Upper lobe of right lung (tissue), 1 donor: Measurements from ENCODE around the gene LHFPL2. TPM values are rescaled to one million over a fixed set of nuclear protein-coding genes. Genes with fewer than 3 reads are reported as not detected.

Source experiments
- ATAC-seq: fragments of 200-7000 bp; cut with Tn5 transposase; one replicate; pipeline ENCODE4 v1.9.1; 2020; ENCODE audit warnings: mild to moderate bottlenecking, moderate library complexity
- DNase-seq: peaks from one replicate; pipeline ENCODE4 v3.0.0-alpha.2; 2020
- H3K27ac ChIP-seq: fragments of 200-600 bp; one replicate; pipeline ENCODE4 v1.8.0; 2022
- H3K27me3 ChIP-seq: fragments of 200-600 bp; one replicate; pipeline ENCODE4 v1.8.0; 2022; ENCODE audit warnings: mild to moderate bottlenecking
- H3K36me3 ChIP-seq: fragments of 200-600 bp; one replicate; pipeline ENCODE4 v1.8.0; 2022
- H3K4me1 ChIP-seq: fragments of 200-600 bp; one replicate; pipeline ENCODE4 v1.8.0; 2022
- H3K4me3 ChIP-seq: fragments of 200-600 bp; one replicate; pipeline ENCODE4 v1.8.0; 2022; ENCODE audit warnings: mild to moderate bottlenecking
- H3K9me3 ChIP-seq: fragments of 200-600 bp; one replicate; pipeline ENCODE4 v1.8.0; 2022
- intact Hi-C: fragments of 100-400 bp; cut with DNase I; formaldehyde crosslinking; loops from one replicate; pipeline ENCODE4 v1.11.0; 2022
- total RNA-seq: library from RNA; stranded (reverse); fragmentation: NEBNext Ultra II Directional; extraction: Animal tissue kit (Norgen Biotek cat#: 25700); gene quantifications from one replicate; pipeline ENCODE4 v1.2.1, GENCODE V29; 2021
- TF ChIP-seq, protein P1 (sequence below): fragments of 200-600 bp; IDR thresholded peaks from one replicate; pipeline ENCODE4 v1.8.0; 2022; ENCODE audit warnings: antibody characterized with exemption
- donor health status: DM: no; HTN: yes; CAD: no; lungs with severe emphysema.

The LHFPL2 gene
- total RNA-seq, 1 donor from 2014 or later: 41.0 TPM

DNA sequence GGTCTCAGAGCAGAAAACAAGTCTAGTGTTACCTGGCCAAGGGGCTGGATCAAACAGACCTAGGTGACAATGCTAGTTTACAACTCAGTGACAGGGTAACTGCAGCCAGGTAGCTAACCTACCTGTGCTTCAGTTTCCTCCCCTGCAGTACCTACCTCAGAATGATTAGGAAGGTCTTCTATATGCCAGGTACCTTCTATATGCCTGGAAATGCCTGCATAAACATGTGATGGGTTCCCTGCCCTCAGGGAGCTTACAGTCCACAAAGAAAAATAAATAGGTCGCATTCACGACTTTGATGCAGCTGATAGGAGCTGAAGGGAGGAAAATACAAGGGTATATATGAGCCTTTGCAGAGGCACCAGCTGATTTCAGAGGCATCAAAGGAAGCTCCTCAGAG, 16.1 kb downstream of the LHFPL2 start:
- no peak overlapping the region for H3K4me3 ChIP-seq
- peaks cover 11% of the 10 kb centered on the region for H3K36me3 ChIP-seq
- intact Hi-C loops: no loop called here
- H3K27ac ChIP-seq: no peak overlapping the region
- DNase-seq: no peak
- no peaks in the 10 kb centered on the region for H3K4me1 ChIP-seq
- TF ChIP-seq, protein P1, sequence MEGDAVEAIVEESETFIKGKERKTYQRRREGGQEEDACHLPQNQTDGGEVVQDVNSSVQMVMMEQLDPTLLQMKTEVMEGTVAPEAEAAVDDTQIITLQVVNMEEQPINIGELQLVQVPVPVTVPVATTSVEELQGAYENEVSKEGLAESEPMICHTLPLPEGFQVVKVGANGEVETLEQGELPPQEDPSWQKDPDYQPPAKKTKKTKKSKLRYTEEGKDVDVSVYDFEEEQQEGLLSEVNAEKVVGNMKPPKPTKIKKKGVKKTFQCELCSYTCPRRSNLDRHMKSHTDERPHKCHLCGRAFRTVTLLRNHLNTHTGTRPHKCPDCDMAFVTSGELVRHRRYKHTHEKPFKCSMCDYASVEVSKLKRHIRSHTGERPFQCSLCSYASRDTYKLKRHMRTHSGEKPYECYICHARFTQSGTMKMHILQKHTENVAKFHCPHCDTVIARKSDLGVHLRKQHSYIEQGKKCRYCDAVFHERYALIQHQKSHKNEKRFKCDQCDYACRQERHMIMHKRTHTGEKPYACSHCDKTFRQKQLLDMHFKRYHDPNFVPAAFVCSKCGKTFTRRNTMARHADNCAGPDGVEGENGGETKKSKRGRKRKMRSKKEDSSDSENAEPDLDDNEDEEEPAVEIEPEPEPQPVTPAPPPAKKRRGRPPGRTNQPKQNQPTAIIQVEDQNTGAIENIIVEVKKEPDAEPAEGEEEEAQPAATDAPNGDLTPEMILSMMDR: no peak
- ATAC-seq: no peak
- H3K27me3 ChIP-seq: no peaks in the 10 kb centered on the region
- H3K9me3 ChIP-seq: no peaks in the 10 kb centered on the region

DNA sequence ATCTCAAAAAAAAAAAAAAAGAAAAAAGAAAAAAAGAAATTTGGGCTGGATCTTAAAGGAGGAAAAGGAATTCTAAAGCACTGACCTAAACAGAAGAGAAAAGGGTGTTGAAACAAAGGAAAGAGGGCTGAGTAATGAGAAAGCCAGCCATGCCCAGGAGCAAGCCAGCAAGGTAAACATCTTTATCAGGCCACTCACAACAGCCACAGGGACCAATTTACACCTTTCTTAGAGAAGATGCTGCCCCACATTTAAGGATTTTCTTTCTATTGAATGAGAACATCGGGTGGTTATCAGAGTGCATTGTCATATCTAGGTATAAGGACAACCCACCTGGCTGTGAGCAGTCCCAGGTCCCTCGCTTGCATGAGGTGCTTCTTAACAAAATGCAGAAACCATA, 16.6 kb downstream of the LHFPL2 start:
- DNase-seq (no peak), ATAC-seq (no peak)
- no peaks in the 10 kb centered on the region for H3K9me3 ChIP-seq
- no peaks in the 10 kb centered on the region for H3K27me3 ChIP-seq
- TF ChIP-seq, protein P1: no peak
- H3K4me1 ChIP-seq: no peaks in the 10 kb centered on the region
- intact Hi-C loops: no loop called here
- no peak overlapping the region for H3K27ac ChIP-seq
- peaks cover 11% of the 10 kb centered on the region for H3K36me3 ChIP-seq
- H3K4me3 ChIP-seq: no peak overlapping the region

DNA sequence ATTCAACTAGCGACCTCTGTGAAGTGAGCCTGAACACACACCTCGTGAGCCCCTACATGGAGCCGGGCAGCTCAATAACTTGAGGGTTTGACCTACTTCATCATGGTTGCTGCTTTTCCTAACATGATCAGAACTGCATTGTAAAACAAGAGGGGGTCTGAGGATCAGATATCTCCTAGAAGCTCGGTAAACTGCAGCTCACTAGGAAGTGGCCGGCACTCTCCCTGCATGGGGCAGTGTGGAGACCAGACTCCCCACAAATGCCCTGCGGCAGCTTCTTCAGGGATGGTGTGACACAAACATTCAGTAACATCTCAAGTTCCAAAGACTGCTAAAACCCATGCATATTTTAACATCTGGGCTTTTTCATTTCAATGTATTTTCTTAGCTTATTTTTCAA, 18.5 kb downstream of the LHFPL2 start:
- no peak overlapping the region for H3K27ac ChIP-seq
- ATAC-seq: no peak
- peaks cover 10% of the 10 kb centered on the region for H3K4me1 ChIP-seq
- H3K4me3 ChIP-seq: no peak overlapping the region
- intact Hi-C loops: no loop called here
- H3K9me3 ChIP-seq: no peaks in the 10 kb centered on the region
- peaks cover 11% of the 10 kb centered on the region for H3K36me3 ChIP-seq
- no peaks in the 10 kb centered on the region for H3K27me3 ChIP-seq
- DNase-seq: no peak
- TF ChIP-seq, protein P1: no peak

DNA sequence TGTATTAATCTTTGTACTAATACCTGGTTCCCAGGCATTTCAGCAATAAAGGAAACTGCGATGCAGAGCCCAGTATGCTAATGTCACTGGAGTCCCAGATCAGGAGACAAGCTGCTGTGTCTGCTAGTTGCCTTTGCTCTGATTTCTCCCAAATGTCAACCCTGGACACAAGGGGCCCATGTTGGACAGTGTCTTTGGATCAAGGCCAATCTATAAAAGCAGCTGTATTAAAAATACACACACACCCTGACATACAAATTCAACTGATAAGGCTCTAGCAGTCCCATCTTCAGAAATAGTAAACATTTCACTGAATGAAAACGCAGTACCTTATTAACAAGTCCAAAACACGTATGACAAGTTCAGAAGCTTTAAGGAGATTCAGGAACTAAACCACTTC, 18.9 kb downstream of the LHFPL2 start:
- intact Hi-C loops: no loop called here

DNA sequence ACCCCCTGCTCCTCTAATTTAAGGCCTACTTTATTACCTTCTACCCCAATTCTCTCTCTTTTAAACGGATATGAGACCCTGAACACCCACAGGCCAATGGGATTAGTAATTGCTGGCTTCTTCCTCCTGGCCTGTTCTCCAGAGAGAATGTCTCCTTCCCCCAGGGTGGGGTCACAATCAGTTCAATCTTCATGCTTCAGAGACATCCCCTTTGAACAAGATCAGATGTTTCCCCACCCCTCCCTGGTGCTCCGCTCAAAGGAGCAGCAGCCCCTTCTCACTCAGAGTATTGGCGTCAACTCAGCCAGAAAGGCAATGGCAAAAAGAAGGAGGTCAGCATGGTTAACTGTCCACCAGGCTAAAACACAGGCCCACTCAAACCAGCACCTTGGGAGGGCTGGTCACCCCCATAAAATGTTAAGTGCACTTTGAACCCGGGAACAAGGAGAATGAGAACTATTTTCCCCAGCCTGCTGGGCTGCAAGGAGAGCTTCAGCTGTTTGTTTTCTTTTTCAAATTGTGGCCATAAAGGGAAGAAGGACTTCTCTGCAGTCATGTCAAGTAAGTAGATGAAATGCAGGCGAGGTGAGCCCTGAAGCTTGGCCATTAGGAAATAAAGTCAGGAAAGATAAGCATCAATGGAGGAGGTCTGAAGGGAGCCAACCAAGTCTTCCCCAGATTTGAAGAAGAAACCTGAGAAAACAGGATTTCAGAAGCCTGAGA, 20.1 kb downstream of the LHFPL2 start:
- DNase-seq: no peak
- ATAC-seq: no peak
- intact Hi-C loops: no loop called here
- TF ChIP-seq, protein P1: no peak
- Histone ChIP-seq H3K4me3 (no peak overlapping the region), H3K4me1 (peaks cover 10% of the 10 kb centered on the region), H3K27ac (no peak overlapping the region), H3K36me3 (peaks cover 11% of the 10 kb centered on the region), H3K27me3 (no peaks in the 10 kb centered on the region), H3K9me3 (no peaks in the 10 kb centered on the region)

More for the DNA sequence above, 18.9 kb downstream of the LHFPL2 start:
- Histone ChIP-seq H3K36me3 (peaks cover 11% of the 10 kb centered on the region), H3K27me3 (no peaks in the 10 kb centered on the region), H3K9me3 (no peaks in the 10 kb centered on the region), H3K4me1 (peaks cover 10% of the 10 kb centered on the region), H3K4me3 (no peak overlapping the region), H3K27ac (no peak overlapping the region)
- TF ChIP-seq, protein P1: no peak
- ATAC-seq (no peak), DNase-seq (no peak)

DNA sequence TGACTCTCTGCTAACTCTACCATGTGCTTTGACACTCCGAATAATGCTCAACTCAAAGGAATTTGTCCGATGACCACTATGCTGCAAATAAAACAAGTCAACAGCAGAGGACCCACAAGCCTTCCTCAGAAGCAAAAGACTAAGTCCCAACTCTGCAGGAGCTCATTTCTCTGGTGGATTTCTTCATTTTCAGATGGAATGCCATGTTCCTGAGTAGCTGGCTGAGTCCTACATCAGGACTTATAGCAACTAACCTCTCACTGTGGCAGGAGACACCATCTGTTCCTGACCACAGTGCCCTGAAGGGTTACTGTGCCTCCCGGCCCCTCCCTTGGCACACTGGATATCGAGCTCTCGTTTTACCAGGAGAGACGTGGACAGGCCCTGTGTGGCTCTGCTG, 20.8 kb downstream of the LHFPL2 start:
- no peak overlapping the region for H3K4me3 ChIP-seq
- peaks cover 11% of the 10 kb centered on the region for H3K36me3 ChIP-seq
- no peaks in the 10 kb centered on the region for H3K9me3 ChIP-seq
- no peak overlapping the region for H3K27ac ChIP-seq
- TF ChIP-seq, protein P1: no peak
- DNase-seq (no peak), ATAC-seq (no peak)
- peaks cover 10% of the 10 kb centered on the region for H3K4me1 ChIP-seq
- intact Hi-C loops: no loop called here
- H3K27me3 ChIP-seq: no peaks in the 10 kb centered on the region
